ENCODE measurements around the gene ALOXE3. TPM values are rescaled to one million over a fixed set of nuclear protein-coding genes. Genes with fewer than 3 reads are reported as not detected.

The ALOXE3 gene
- total and polyA plus RNA-seq, 2 of the 8 experiments (the other 6 are each of a cell fraction or from before 2014, with no cell fraction given) = 0.26 TPM; not detected in 1

DNA sequence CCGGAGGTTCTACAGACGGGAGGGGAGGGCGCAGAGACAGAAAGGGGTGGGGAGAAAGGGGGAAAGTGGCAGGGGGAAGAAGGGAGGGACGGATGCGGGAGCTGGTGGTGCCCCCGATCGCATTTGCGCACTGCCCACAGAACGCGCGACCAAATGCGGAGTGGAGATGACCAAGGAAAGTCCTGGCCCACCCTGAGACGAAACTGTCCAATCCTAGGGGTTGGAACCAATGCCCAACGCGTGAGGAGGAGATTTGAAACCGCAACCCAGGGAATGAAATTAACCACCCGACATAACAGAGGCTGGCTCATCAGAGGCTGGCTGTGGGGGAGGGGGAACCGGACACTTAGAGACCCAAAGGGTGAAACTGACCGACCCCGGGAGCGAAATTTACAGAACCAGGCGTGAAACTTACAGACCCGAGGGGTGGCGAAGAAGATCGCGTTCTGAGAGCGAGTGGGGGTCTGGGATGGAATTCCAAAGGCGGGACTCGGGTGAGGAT is 4.2 kb upstream of the ALOXE3 start (continued):
- TF ChIP-seq GTF2F1 (IDR thresholded peaks at IDR 0.05; ENCODE audit: borderline replicate concordance, low read depth, low read length) = no peak
- TF ChIP-seq SP2 (IDR thresholded peaks at IDR 0.05; ENCODE audit: low read length) = no peak
- no peak for TF ChIP-seq CREB1 (IDR thresholded peaks at IDR 0.05)
- TF ChIP-seq TCF12 (IDR thresholded peaks at IDR 0.05; ENCODE audit: low read depth, low read length) = peak; percentile 63; the same call in 1 of the 2 replicates
- no peak for TF ChIP-seq BRCA1 (IDR thresholded peaks at IDR 0.05; ENCODE audit: low read depth, low read length)
- TF ChIP-seq JUND (IDR thresholded peaks at IDR 0.05; ENCODE audit: low read length) = no peak
- TF ChIP-seq PHF8 (conservative IDR thresholded peaks at IDR 0.05; ENCODE audit: low read depth, low read length) = no peak
- TF ChIP-seq TBP (IDR thresholded peaks at IDR 0.05; ENCODE audit: low read depth, low read length) = no peak
- TF ChIP-seq ATF3 (IDR thresholded peaks at IDR 0.05; ENCODE audit: insufficient read depth, low read depth, low read length) = no peak
- no peak for TF ChIP-seq TAF7 (optimal IDR thresholded peaks at IDR 0.05; ENCODE audit: borderline replicate concordance, low read depth, low read length)
- peak; percentile 41 for TF ChIP-seq CTBP2 (IDR thresholded peaks at IDR 0.05; ENCODE audit: borderline replicate concordance, insufficient read depth, insufficient read length, low read length)
- TF ChIP-seq HDAC6 (IDR thresholded peaks at IDR 0.05; ENCODE audit: low read depth, low read length) = no peak
- TF ChIP-seq, protein P1, sequence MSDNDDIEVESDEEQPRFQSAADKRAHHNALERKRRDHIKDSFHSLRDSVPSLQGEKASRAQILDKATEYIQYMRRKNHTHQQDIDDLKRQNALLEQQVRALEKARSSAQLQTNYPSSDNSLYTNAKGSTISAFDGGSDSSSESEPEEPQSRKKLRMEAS (IDR thresholded peaks at IDR 0.05) = no peak
- 0 out of 2 replicates have a peak, but pooled peaks have one; percentile 16 for TF ChIP-seq RBBP5 (IDR thresholded peaks at IDR 0.05; ENCODE audit: borderline replicate concordance, low read depth, low read length)
- no peak for TF ChIP-seq FOSL1 (IDR thresholded peaks at IDR 0.05; ENCODE audit: insufficient read depth, low read depth, low read length)
- TF ChIP-seq CBX8 (IDR thresholded peaks at IDR 0.05; ENCODE audit: borderline replicate concordance, low read depth, low read length) = no peak
- no peak for TF ChIP-seq JUN (IDR thresholded peaks at IDR 0.05; ENCODE audit: low read depth, low read length)
- no peak for TF ChIP-seq SRF (IDR thresholded peaks at IDR 0.05; ENCODE audit: low read depth, low read length)
- no peak for TF ChIP-seq CHD2 (IDR thresholded peaks at IDR 0.05; ENCODE audit: low read length)
- no peak for TF ChIP-seq NANOG (IDR thresholded peaks at IDR 0.05; ENCODE audit: insufficient read depth, low read depth, low read length, poor library complexity, severe bottlenecking)
- 0 out of 2 replicates have a peak, but pooled peaks have one; percentile 61 for TF ChIP-seq KDM1A (IDR thresholded peaks at IDR 0.05; ENCODE audit: borderline replicate concordance, low read length)
- TF ChIP-seq EGR1 (IDR thresholded peaks at IDR 0.05; ENCODE audit: borderline replicate concordance, low read depth, low read length) = no peak
- no peak for TF ChIP-seq GABPA (IDR thresholded peaks at IDR 0.05; ENCODE audit: borderline replicate concordance, insufficient read depth, low read length)
- no peak for TF ChIP-seq TEAD4 (IDR thresholded peaks at IDR 0.05; ENCODE audit: low read depth, low read length)
- no peak; a peak in 1 of 4 replicates for TF ChIP-seq SIN3A (conservative IDR thresholded peaks at IDR 0.05 in 1 of 2, IDR thresholded peaks at IDR 0.05 in 1 of 2; ENCODE audit: low read depth in 1 of 2, low read length in 2 of 2)

Data from H1 (cell line).